Measurements from ENCODE around the gene NR2F2.

Gene NR2F2

DNA sequence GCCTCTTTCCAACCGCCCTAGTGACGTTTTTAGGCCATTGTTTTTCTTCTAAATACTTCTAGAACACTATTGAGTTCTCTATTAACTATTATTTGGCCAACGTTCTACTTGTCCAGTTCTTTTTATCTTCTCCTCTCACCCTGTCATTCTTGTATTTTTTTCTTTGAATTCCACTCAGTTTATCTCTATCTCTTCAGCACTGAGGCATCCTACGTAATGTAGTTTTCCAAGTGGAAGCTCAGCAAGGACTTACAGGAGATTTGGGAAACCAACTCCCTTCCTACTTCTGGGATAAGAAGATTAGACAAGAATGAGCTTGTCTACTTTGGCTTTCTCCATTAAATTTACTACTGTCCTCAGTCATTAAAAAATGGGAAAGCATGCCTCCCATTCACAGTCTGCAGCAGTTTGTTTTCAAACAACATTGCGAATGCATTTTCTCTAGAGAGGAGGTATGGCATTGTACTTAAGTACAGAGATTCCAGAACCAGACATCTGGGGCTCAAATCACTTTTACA lies 21.3 kb upstream of the NR2F2 start:
- DNase-seq: no peak
- no peak for TF ChIP-seq POLR2A (IDR thresholded peaks at IDR 0.05; ENCODE audit: low read length)
- no peak for TF ChIP-seq GATA1 (IDR thresholded peaks at IDR 0.05; ENCODE audit: low read depth, low read length)

GRCh38 chr15:96311256-96311955 lies 19.1 kb upstream of the NR2F2 start:
- no peak for TF ChIP-seq POLR2A (IDR thresholded peaks at IDR 0.05; ENCODE audit: low read length)
- no peak for TF ChIP-seq GATA1 (IDR thresholded peaks at IDR 0.05; ENCODE audit: low read depth, low read length)
- DNase-seq: no peak

DNA sequence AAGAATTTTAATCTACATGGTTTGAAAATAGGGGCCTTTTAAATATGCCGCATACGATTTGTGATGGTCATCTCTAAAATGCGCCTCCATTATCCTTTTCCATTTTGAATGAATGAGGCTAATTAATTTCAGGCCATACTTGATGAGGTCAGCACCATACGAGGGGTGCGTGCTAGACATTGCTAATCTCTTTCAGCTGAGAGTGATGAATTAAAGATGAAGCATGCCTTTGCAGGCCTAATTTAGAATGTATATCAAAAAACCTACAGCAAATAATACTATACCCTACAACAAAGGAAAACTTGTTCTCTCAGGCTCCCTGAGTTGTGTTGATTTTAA lies 18.6 kb upstream of the NR2F2 start:
- TF ChIP-seq GATA1 (IDR thresholded peaks at IDR 0.05; ENCODE audit: low read depth, low read length) (no peak), POLR2A (IDR thresholded peaks at IDR 0.05; ENCODE audit: low read length) (no peak)
- DNase-seq: no peak

- TF ChIP-seq GATA1 (IDR thresholded peaks at IDR 0.05; ENCODE audit: low read depth, low read length): no peak
- TF ChIP-seq POLR2A (IDR thresholded peaks at IDR 0.05; ENCODE audit: low read length): no peak
- DNase-seq: no peak
These were observed 17.7 kb upstream of the NR2F2 start for GRCh38 chr15:96312641-96313335.

DNA sequence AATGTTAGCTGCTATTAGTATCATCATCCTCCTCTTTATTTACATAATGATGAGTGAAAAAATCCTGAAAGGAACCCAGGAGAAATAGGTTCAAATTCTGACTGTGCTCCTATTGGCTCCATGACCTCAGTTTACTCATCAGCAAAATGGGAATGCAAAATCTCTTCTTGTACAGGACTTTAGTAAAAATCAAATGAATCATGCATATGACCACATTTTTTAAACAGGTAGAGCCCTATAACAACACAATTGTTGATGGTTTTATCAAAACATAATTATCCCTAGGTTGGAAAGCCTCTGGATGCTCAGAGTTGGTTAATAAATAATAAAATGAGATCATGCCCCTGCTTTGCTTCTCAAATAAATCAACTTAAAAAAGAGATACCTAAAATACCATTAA lies 16.0 kb upstream of the NR2F2 start:
- no peak for DNase-seq
- no peak for TF ChIP-seq POLR2A (IDR thresholded peaks at IDR 0.05; ENCODE audit: low read length)
- TF ChIP-seq GATA1 (IDR thresholded peaks at IDR 0.05; ENCODE audit: low read depth, low read length): no peak

GRCh38 chr15:96314963-96315362 lies 15.5 kb upstream of the NR2F2 start:
- no peak for DNase-seq
- no peak for TF ChIP-seq POLR2A (IDR thresholded peaks at IDR 0.05; ENCODE audit: low read length)
- TF ChIP-seq GATA1 (IDR thresholded peaks at IDR 0.05; ENCODE audit: low read depth, low read length): no peak

- no peak for TF ChIP-seq POLR2A (IDR thresholded peaks at IDR 0.05; ENCODE audit: low read length)
- no peak for TF ChIP-seq GATA1 (IDR thresholded peaks at IDR 0.05; ENCODE audit: low read depth, low read length)
- no peak for DNase-seq
These were observed 13.4 kb upstream of the NR2F2 start for GRCh38 chr15:96316953-96317629.

DNA sequence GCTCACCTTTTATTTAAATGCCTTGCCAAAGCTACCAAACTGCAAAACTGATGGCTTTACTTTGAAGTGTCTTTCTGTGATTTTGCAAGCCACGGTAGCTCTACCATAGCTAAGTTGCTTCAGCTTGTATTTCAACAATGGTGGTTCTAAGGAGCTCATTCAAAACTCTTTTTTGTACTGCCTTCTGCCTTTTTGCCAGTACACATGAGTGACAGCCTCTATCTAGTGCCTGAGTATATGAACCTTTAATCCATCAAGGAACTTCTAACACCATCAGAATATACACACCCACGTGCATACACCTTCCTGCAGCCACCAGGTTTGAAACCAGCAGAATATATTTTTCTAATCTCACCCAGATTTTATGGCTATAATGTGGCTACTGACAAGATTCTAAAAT lies 10.4 kb upstream of the NR2F2 start:
- no peak for DNase-seq
- TF ChIP-seq POLR2A (IDR thresholded peaks at IDR 0.05; ENCODE audit: low read length): no peak
- no peak for TF ChIP-seq GATA1 (IDR thresholded peaks at IDR 0.05; ENCODE audit: low read depth, low read length)

DNA sequence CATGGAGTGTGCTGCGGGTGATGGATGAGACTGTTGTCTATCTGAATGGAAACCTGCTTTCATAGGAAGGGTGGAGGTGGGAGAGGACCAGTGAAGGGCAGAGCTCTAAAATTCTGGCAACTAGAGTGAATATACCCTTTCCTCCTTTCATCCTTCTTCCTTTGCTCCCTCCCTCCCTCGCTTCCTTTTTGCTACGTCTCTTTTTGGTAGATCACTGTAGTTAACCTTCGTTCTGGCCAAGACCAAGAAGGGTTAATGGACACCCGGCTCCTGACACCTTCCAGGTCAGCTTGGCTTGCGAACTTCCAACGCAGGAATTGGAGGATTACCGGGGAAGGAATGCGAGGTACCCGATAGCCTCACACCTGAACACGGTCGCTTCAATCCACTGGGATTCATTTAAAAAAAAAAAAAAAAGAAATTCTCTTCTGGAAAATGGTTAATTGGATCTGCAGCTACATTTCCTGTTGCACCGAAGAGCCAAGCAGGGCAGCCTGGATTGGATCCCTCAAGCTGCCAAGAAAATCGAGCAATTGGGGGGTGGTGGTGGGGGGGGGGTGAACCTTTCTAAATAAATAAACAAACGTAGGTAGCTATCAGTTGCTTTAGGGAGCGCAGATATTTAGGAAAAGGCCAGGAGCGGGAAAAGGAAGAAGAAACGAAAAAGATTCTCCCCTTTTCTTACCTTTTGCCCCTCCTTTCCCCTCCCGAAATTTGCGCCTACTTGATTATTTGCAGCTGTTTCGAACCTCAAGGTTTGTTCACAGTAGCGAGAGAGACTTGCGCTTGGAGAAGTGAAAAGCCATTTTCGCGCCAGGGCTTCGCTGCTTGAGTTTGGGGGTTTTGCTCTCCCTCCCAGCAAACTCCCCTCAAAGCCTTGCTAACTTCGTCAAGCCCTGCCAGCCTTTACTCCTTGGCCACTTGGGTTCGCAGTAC lies 9.5 kb upstream of the NR2F2 start:
- no peak for TF ChIP-seq GATA1 (IDR thresholded peaks at IDR 0.05; ENCODE audit: low read depth, low read length)
- TF ChIP-seq POLR2A (IDR thresholded peaks at IDR 0.05; ENCODE audit: low read length): no peak
- DNase-seq: no peak

DNA sequence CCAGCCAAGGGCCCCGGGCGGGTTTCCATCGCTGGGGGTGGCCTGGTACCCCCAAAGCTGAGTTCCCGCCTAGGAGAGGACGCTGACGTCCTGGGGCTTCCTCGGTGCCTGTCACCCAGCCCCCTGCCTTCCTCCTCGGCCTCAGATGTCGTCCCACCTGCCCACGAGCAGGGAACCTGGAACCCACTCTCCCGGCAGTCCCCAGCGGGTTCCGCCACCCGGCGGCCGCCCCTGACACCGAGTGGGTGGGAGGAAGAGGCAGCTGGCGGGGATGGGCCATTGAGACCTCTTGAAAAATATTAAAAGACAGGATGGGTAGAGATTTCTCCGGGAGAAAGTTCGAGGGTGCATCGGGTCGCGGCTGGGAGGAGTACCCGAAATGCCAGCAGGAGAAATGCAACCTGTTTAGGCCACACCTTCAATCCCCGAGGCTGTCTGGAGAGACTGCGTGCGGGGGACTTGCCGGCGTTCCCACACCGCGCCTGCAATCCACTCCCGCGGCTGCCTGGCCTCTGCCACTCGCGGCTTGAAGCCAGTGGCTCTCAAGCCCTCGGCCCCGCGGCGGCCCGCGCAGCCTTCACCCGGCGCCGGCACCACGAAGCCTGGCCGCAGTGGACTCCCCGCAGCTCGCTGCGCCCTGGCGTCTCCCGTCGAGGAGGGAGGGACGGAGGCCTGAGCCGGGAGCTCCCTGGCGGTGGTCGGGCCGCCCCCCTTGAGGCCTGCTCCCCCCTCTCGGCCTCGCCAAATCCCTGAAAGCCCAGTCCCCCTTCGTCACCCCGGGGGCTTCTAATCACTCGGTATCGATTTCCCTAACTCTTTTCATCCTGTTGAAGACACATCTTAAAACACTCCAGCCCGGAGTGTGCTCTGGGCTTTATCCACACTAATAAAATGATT lies 8.6 kb upstream of the NR2F2 start:
- no peak for DNase-seq
- TF ChIP-seq GATA1 (IDR thresholded peaks at IDR 0.05; ENCODE audit: low read depth, low read length) (no peak), POLR2A (IDR thresholded peaks at IDR 0.05; ENCODE audit: low read length) (no peak)

DNA sequence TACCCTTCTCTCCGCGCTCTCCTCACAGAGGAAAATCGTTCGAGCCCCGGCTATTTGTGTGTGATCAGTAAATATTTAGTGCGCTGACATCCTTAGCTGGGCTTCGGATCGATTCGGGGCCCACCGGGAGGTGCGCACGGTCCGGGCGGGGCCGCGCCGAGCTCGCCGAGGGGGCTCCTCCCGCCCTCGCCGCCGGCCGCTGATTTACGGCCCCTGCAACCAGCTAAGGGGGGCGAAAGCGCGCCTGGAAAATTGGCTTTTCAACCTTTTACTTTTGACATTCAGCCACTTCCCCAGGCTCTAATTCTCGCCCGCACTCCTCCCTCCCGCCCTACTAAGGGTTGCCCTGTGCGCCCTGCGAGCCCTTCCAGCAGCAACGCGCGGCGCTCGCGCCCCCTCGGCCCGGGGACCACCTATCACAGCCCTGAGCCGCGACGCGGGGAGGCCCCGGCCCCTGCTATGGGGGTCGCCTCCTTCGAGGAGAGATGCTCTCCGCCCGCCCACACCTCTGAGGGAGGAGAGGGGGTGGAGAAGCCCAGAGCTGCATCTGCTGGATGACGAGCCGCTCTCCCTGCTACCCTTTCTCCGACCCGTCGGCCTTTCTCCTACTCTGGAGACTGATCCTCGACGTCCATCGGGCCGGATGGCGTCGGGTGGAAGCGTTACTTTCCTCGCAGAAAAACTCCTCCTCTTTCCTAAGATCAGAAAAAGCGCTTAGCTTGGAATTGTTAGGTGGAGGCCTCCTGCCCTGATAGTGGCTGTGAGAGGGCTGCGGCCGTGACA lies 7.8 kb upstream of the NR2F2 start:
- TF ChIP-seq GATA1 (IDR thresholded peaks at IDR 0.05; ENCODE audit: low read depth, low read length): no peak
- TF ChIP-seq POLR2A (IDR thresholded peaks at IDR 0.05; ENCODE audit: low read length): no peak
- DNase-seq: no peak
